ENCODE data around the gene SEPTIN8. TPM values are rescaled to one million over a fixed set of nuclear protein-coding genes. Genes with fewer than 3 reads are reported as not detected.

SEPTIN8 gene
- total and polyA plus RNA-seq, 12 donors, result 11.3 to 41.8 (median 30.4) TPM

- intact Hi-C loops (cut with DNase I), result loop anchor here in 2 of 10 donors (5.0 to 10.0 kb wide), 3 partner anchors 61 to 131 kb away; partner anchors contain the start of gene SOWAHA (in 1 of the 2)
- TF ChIP-seq CTCF (IDR thresholded peaks at IDR 0.05), result no peak
- 96 to 97% methylated on average over 4 of the region's 4 CpGs for WGBS, 2 donors
- ATAC-seq, result no peak
- Histone ChIP-seq H3K4me1 (no peaks in the 10 kb centered on the region), H3K36me3 (peaks cover 0 to 76% (median 16%) of the 10 kb centered on the region in 9 donors), H3K4me3 (no peak overlapping the region), H3K27me3 (no peaks in the 10 kb centered on the region), H3K27ac (no peak overlapping the region), H3K9me3 (no peaks in the 10 kb centered on the region)
- no peak for DNase-seq
Measured at GRCh38 chr5:132754111-132754510, 22.9 kb downstream of the SEPTIN8 start.

GRCh38 chr5:132753135-132753987, 23.7 kb downstream of the SEPTIN8 start:
- Histone ChIP-seq H3K27me3 (peaks cover 0 to 3% (median 0%) of the 10 kb centered on the region in 7 donors), H3K4me1 (no peaks in the 10 kb centered on the region), H3K9me3 (no peaks in the 10 kb centered on the region), H3K27ac (no peak overlapping the region), H3K4me3 (no peak overlapping the region), H3K36me3 (peaks cover 0 to 68% (median 10%) of the 10 kb centered on the region in 9 donors)
- DNase-seq (no peak), ATAC-seq (peak in 3 of 8 donors; percentile 6 to 41 (median 21))
- WGBS, 2 donors, result 76 to 83% methylated on average over 2 of the region's 2 CpGs
- intact Hi-C loops (cut with DNase I), result loop anchor here in 2 of 10 donors (5.0 to 10.0 kb wide), 3 partner anchors 61 to 131 kb away; partner anchors contain the start of gene SOWAHA (in 1 of the 2)
- TF ChIP-seq CTCF (IDR thresholded peaks at IDR 0.05), result peak in 3 of 9 donors; percentile 4 to 16 (median 10)

- peaks cover 0 to 61% (median 3%) of the 10 kb centered on the region in 9 donors for H3K36me3 ChIP-seq
- WGBS, 2 donors, result 92 to 94% methylated on average over 1 of the region's 1 CpG
- no peak for TF ChIP-seq CTCF (IDR thresholded peaks at IDR 0.05)
- no peak overlapping the region for H3K27ac ChIP-seq
- peaks cover 0 to 10% (median 0%) of the 10 kb centered on the region in 7 donors for H3K27me3 ChIP-seq
- intact Hi-C loops (cut with DNase I), result loop anchor here in 2 of 10 donors (5.0 to 10.0 kb wide), 3 partner anchors 62 to 132 kb away; partner anchors contain the start of gene SOWAHA (in 1 of the 2)
- H3K9me3 ChIP-seq, result no peaks in the 10 kb centered on the region
- H3K4me3 ChIP-seq, result no peak overlapping the region
- DNase-seq (no peak), ATAC-seq (no peak)
- H3K4me1 ChIP-seq, result peaks cover 0 to 1% (median 0%) of the 10 kb centered on the region in 9 donors
Measured at GRCh38 chr5:132752581-132753125, 24.4 kb downstream of the SEPTIN8 start.

GRCh38 chr5:132751971-132752580, 25.0 kb downstream of the SEPTIN8 start:
- no peak overlapping the region for H3K4me3 ChIP-seq
- TF ChIP-seq CTCF (IDR thresholded peaks at IDR 0.05), result no peak
- intact Hi-C loops (cut with DNase I), result loop anchor here in 2 of 10 donors (5.0 to 10.0 kb wide), 3 partner anchors 63 to 133 kb away; partner anchors contain the start of gene SOWAHA (in 1 of the 2)
- H3K9me3 ChIP-seq, result no peaks in the 10 kb centered on the region
- WGBS, 2 donors, result 93 to 94% methylated on average over 5 of the region's 5 CpGs
- ATAC-seq, result no peak
- no peak for DNase-seq
- H3K4me1 ChIP-seq, result peaks cover 2 to 7% (median 5%) of the 10 kb centered on the region in 9 donors
- no peak overlapping the region for H3K27ac ChIP-seq
- H3K36me3 ChIP-seq, result peaks cover 0 to 55% (median 0%) of the 10 kb centered on the region in 9 donors
- peaks cover 0 to 16% (median 4%) of the 10 kb centered on the region in 7 donors for H3K27me3 ChIP-seq

All from heart right ventricle (tissue), 16 donors.